Fibroblast of skin of right biceps (primary cell): Measurements from ENCODE around the gene SEPTIN8.
A peak's percentile ranks its signal among the peaks of the same experiment; 100 is the strongest.

Experiments used
- DNase-seq: peaks from one replicate; pipeline ENCODE4 v3.0.0-alpha.2; 2013

The SEPTIN8 gene, protein sequence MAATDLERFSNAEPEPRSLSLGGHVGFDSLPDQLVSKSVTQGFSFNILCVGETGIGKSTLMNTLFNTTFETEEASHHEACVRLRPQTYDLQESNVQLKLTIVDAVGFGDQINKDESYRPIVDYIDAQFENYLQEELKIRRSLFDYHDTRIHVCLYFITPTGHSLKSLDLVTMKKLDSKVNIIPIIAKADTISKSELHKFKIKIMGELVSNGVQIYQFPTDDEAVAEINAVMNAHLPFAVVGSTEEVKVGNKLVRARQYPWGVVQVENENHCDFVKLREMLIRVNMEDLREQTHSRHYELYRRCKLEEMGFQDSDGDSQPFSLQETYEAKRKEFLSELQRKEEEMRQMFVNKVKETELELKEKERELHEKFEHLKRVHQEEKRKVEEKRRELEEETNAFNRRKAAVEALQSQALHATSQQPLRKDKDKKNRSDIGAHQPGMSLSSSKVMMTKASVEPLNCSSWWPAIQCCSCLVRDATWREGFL

DNA sequence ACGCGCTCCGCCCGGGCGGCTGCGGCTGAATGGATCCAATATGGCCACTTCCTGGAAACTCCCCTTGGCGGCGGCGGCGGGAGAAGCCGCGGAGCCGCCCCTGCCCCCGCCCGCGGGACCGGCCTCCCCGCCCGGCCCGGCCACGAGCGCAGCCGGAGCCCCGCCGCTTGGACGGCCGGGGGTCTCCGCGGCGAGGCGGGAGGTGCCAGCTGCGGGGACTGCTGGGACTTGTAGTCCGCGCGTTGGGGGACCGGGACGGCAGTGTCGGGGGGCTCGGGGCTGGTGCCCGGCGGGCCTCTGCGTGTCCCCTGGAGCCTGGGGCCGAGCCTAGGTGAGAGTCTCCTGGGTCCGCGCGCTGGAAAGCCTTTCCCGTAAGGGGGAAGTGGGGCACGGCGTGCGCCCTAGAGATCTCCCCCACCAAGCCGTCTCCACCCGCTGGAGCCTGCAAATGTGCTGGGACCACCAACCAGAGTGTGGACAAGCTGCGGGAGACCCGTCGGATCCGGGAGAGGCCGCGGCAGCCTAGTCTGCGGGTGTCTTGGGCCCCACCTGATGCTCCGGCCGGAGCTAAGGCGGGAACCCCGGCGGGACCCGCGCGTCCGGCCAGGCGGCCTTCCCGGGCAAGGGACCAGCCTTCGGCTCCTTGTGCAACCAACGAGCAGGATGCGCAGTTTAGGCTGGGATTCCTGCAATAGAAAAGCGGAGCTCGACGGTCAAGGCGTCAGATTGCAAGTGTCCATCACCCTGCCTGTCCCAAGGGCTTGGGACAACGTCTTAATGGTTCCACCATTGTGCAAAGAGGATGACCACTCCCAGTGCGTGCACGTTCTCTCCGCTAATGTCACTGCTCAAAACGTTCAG is at the start of gene SEPTIN8:
Gene SEPTIN8 (minus strand): TSS at position 31 of the 861 bp plus-strand sequence. CDS start 102 bp downstream, outside the sequence.
- peak; percentile 54 for DNase-seq

DNA sequence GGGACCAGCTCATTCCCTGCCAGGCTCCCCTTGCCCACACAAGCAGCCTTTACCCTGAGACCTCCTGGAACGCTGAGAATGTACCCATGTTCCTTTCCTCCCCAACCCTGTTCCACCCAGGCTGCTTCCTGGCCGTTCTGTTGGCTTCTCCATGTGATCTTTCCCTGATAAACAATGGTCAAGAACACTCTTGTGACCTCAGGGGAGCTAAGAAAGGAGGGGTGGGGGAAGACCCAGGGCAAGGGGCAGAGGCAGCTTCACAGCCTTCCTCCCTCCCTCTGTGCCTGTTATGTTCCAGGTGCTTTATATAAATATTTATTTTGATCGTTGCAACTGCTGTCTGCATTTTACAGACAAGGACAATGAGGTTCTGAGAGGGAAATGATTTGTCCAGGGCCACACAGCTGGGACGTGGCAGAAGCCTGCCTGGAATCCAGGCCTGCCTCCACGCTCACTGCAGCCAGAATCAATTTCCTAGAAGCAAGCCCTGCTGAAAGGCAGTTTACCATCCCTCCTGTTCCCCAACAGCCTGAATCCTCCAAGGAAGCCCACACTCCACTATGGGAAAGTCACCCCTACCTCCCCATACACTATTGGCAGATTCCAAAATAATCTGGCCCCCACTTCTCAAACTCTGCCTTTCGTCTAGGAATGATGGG is 49.5 kb upstream of the SEPTIN8 start:
- DNase-seq, result no peak

DNA sequence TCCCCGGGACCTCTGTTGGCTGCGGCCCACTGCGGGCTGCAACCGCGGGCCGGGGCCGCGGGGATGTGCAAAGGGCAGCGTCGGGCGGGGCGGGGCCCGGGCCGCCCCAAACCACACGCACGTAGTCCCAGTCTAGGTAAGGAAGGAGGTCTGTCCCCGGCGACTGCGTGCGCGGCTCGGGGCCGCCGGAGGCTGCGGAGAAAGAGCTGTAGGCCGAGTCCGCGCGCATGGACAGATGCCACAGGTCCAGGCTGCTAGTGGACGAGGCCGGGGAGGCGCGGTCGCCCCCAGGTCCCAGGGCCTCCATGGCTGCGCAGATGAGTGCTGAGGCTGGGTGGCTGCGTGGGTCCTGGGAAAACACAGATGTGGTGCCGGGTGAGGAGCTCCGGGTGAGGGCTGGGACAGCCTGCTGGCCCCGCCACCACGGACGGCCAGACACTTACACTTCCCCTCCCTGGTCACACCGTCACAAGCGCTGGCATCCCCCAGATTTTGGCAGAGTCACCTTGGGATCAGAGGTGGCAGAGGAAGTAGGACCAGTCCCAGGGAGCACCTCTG is 48.9 kb upstream of the SEPTIN8 start:
- DNase-seq, result no peak

DNA sequence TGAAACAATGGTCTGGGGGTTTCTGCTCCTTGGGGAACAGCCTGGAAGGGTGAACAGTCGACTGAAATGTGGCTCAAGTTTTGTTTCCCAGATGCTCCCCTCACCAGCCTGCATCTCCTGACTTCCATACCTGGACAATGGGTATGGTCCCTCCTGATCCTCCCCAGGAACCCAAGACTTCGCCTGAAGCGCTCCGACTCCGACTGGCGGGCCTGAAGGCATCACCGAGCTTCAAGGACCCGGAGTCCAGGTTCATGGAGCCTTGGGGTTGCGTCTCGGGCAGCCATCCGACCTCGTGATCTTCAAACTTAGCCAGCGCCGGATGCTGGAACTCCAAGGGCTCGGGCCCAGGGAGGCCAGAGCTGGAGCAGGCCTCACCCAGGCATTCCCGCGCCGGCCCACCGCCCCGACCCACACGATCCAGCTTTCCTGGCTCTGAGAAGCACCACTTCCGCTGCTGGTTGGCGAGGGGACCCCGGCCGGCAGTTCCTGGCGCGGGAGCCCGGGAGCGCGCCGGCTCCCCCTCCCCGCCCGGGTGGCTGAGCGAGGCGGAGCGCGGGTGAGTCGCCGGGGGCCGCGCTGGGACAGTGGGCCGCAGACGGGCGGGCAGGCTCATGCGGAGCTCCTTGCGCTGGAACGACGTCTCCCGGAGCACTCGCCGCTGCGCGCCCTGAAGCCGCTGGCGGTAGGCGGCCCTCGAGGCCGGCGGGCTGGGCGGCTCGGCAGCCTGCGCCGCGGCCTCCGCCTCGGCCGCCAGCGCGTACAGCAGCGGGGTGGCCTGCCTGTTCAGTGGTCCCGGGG is 48.2 kb upstream of the SEPTIN8 start:
- DNase-seq, result no peak

DNA sequence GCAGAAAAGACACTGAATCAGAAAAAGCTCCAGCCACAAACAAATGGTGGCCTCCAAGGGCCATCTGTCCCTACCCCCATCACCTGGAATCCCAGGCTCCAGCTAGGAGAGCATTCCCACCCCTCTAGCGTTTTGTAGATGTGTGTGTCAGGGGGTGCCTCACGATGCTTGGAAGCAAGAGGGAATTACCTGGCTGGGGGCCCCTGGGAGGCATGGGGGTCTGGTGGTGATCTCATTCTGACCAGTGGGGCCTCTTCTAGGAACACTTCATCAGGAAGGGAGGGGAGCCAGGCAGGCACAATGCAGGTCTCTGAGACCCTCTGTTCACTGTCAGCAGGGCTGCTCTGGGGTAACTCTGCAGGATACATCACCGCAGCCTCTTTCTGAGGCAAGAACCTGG is 47.4 kb upstream of the SEPTIN8 start:
- DNase-seq, result no peak

DNA sequence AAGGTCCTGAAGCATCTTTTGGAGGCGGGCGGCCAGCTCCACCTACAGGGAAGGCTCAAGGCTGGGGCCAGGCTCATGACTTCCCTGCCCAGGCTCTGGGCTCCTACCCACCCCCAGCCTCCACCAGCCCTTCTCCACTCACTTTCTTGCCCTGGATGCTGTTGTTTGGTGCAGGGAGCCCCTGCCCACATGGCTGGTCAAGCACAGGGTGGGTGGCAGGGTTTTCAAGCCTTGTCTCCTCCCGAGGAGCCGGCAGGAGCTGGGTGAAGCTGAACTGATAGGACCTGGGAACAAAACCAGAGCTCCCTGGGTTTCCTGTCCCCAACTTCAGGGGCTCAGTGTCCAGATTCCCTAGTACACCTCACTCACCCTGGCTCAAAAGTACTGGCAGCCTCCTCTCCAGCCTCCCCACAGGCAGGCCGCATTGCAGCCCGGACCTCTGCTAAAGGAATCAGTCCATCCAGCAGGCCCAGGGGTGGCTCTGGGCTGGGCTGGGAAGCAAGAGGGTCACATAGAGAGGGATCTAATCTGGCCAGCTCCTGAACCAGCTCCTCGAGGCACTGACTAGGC is 46.5 kb upstream of the SEPTIN8 start:
- DNase-seq, result no peak

DNA sequence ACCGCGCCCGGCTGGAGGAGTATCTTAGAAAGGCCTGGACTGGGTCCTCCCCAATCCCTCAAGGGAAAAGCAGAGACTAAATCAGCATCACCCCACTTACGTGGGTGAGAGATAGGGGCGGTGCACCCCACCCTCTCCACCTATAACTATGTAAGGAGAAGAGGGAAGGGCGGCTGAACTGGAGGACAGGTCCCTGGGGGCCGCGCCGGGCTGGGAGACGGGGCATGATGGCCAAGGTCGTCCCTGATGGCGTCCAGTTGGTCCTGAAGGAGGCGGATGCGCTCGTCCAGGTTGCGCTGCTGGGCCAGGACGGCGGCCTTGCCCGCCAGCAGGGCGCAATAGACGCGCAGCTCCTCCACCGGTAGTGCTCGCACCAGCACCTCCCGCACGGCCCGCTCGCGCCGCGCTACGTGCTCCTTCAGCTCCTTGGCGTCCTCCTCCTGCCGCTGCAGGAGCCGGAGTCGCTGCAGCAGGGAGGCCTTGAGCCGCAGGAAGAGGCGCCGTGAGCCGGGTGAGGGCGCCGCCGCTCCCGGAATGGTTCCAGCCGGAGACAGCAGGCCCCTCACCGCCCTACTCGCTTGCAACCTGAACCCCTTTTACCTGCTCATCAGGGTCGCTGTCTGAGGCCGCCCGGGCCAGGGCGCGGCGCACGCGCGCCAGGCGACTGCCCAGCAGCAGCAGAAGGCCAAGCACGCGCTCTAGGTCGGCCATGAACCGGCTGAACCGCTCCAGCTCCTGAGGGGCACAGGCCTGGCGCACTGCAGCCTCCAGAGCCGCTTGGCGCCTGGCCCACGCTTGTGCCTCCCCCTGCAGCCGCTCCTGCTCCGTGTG is 45.8 kb upstream of the SEPTIN8 start:
- peak; percentile 38 for DNase-seq

DNA sequence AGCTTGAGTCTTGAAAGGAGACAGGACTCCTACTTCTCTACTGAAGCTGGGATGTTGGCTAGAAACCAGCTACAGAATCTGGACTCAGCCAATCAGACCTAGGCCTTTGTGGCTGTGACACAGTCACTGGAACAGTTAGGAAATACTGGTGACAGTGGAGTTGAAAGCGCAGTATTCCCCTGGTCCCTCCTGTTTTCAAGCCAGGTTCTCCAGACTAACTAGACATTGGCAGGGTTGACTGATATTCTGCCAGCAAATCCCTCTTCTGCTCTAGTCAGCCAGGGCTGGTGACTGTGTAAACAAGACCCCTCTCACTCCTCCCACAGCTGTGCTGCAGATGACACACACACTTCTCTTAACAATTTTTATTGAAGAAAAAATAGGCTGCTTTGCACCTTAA is 44.8 kb upstream of the SEPTIN8 start:
- DNase-seq, result no peak

DNA sequence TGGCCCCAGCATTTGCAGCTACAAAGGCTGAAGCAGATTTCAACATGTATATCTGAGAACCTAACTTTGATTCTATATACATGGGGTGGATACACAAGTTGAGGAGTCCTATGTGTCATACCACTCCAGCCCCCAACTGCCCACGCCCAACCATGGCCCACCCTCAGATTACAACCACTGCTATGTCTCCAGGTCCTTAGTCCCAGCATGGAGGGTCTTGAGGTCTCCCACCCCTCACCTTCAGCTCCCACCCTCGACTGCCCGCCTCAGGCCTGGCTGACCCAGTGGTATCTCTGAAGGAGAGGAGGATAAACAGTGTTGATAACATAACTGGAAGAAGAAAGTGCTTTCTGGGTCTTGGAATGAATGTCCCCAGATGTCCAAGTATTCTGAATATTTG is 44.3 kb upstream of the SEPTIN8 start:
- no peak for DNase-seq

DNA sequence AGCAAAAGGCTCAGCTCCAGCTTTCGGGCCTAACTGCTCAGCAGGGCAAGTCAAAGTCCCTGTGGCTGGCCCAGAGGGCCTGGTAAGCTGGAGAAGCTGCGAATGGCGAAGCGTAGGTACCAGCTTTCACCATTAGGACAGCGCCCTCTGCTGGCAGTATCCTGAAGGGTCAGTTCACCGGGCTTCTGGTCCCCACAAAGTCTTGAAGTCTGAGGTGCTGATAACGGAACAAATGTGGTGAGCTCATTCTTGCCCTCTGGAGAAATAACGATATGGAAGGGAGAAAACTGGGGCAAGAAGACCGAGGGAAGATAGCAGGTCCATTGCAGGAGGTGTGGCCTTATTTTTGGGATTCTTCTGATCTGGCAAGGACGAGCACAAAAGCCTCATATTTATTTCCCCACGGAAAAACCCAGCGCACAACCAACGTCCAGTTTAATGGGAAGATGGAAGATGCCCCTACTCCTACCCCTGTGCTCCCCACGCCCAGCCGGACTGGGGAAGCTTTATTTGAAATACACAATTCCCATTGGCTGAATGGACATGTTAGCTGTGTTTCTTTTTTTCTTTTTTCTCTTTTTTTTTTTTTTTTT is 43.2 kb upstream of the SEPTIN8 start:
- DNase-seq, result peak; percentile 82

DNA sequence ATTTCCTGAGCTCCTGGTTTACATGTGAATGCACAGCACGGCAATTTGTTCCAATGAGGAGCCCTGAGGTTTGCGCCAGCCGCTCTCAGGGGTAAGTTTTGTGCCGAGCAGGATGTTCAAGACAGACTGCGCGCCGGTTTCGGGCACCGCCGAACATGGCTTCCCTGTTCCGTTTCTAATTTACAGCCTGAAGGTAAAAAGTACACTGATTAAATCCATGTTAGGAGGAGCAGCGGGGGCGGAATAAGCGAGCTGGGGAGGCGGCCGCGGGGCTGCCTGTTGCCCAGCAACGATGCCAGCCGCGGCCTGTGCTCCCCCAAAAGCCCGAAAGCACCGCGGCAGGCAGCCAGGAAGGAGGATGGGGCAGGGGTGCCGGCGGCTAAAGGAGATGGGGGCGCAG is 42.4 kb upstream of the SEPTIN8 start:
- DNase-seq, result no peak

DNA sequence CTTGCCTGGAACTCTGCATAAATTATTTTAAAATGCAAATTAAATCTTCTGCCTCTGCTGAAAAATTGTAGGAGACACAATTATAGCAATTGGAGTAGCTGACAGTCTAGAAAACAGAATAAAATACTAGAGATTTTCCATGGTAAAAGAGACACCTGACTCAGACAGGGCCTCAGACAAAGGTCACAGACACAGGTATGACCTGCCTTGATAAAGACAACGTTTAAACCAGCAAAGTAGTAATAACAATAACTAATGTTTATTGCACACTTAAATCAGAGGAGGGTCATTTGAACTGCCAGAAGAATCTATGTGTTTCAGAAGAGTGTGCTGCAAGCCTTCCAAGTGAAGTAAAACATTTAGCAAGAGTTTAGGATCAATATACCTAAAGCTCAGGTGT is 40.0 kb upstream of the SEPTIN8 start:
- no peak for DNase-seq

DNA sequence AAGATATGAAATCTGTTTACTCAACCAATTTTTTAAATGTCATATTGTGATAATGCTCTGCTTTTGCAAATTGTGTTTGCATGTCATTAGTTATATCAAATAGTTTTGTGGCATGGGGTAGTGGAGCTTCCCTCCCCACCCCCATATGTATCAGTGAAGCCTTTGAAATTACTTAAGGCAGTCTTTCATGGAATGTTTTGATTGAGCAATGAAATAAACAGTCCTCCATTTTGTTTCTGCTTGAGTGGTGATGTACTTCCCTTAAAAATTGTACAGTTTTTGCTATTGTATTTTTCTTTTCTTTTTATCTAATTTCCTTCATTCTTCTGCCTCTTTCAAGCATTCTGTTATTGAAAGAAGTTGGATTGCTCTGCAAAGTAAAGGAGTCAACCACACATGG is 39.5 kb upstream of the SEPTIN8 start:
- no peak for DNase-seq

DNA sequence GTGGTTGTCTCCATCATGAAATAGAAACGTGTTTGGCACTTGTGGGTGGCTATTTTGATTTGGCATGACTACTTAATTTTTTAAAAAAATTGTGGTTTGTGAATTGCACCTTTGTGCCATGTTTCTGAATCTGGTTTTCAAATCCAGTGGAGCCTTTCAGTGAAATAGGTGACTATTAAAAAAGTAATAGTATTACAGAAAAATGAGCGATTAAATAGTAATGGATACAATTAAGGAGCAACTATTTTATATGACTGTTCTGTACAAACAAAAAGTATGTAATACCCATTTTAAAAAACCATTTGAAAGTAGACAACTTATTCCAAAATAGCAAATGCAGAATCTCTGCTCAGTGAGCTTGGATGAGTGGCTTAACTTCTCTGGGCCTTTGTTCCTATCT is 39.0 kb upstream of the SEPTIN8 start:
- no peak for DNase-seq

DNA sequence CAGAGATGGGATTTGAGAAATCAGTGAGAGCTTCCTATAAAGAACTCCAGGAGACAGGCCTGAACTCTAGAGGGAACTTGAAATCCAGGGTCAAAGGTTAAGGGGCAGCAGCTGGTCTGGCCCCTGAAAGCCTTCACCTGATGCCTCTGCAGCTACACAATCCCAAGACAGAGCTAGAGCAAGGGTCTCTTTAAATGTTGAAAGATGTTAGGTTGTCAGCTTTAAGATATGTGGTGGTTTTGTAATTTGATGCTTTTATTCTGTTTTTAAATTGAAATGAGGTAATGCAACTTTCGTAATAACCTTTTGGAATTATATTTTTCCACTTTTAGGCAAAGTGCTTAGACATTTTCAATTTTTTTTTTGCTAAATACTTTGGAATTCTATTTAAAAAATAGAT is 38.4 kb upstream of the SEPTIN8 start:
- peak; percentile 26 for DNase-seq

DNA sequence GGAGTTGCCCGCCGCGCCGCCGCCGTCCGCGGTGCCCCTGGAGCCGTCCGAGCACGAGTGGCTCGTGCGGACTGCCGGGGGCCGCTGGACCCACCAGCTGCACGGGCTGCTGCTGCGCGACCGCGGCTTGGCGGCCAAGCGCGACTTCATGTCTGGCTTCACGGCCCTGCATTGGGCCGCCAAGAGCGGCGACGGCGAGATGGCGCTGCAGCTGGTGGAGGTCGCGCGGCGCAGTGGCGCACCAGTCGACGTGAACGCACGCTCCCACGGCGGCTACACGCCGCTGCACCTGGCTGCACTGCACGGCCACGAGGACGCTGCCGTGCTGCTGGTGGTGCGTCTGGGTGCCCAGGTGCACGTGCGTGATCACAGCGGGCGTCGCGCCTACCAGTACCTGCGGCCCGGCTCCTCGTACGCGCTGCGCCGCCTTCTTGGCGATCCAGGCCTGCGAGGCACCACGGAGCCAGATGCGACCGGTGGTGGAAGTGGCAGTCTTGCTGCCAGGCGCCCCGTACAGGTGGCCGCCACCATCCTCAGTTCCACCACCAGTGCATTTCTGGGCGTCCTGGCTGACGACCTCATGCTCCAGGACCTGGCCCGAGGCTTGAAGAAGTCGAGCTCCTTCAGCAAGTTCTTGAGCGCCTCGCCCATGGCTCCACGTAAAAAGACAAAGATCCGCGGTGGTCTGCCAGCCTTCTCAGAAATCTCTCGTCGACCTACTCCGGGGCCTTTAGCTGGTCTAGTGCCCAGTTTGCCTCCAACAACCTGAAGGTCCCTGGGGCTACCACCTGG is 37.7 kb upstream of the SEPTIN8 start:
- DNase-seq, result no peak

DNA sequence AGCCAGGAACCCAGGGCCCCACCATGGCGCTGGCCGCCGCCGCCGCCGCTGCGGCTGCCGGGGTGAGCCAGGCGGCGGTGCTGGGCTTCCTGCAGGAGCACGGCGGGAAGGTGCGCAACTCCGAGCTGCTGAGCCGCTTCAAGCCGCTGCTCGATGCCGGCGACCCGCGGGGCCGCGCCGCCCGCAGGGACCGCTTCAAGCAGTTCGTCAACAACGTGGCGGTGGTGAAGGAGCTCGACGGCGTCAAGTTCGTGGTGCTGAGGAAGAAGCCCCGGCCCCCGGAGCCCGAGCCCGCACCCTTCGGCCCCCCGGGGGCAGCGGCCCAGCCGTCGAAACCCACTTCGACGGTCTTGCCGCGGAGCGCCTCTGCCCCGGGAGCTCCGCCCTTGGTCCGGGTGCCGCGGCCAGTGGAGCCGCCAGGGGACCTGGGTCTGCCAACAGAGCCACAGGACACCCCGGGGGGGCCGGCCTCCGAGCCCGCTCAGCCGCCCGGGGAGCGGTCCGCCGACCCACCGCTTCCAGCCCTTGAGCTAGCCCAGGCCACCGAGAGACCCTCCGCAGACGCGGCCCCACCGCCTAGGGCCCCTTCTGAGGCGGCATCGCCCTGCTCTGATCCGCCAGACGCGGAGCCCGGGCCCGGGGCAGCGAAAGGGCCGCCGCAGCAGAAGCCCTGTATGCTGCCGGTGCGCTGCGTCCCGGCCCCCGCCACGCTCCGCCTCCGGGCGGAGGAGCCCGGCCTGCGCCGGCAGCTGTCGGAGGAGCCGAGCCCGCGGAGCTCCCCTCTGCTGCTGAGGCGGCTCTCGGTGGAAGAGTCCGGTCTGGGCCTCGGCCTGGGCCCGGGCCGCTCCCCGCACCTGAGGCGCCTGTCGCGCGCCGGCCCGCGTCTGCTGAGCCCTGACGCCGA is 36.8 kb upstream of the SEPTIN8 start:
- no peak for DNase-seq

DNA sequence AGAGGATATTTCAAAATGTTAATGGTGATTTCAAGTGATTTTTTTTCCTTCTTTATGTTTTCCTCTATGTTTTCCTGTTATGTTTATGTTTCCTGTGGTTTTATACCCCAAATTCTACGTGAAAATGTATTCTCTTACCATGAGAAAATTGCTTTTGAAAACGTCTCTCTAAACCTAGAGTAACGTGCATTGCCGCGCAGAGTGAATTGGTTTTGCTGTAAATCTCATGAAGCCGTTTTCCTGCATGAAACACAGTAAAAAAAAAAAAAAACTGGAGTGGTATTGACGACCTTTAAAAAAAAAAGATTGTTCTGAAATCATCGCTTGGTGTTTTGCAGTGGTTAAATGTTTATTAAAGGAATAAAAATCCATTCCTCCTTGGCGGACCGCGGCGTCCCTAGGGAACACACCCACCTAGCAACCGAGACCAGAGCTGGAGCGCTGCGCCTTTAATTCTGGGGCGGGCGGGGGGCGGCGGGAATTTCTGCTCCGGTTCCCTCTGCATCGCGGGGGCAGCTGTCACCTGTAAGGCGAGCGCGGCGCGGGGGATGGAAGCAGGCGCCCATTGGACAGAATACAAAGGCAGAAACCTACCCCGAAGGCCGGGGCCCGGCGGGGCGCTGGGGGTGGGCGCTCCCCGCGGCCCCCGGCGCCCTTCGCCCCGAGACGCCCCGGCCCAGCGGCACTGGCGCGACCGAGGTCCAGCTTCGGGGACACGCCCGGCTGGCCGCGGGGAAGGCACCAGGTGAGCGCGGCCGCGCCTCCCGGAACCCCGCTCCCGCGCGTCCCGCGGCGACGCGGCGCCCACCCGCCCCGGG is 36.0 kb upstream of the SEPTIN8 start, which contains the start of gene SOWAHA:
Gene SOWAHA (plus strand): TSS at position 522 of the 818 bp plus-strand sequence. CDS start 320 bp downstream, outside the sequence.
- no peak for DNase-seq
